Measurements from ENCODE around the gene TMEM164.

The TMEM164 gene

DNA sequence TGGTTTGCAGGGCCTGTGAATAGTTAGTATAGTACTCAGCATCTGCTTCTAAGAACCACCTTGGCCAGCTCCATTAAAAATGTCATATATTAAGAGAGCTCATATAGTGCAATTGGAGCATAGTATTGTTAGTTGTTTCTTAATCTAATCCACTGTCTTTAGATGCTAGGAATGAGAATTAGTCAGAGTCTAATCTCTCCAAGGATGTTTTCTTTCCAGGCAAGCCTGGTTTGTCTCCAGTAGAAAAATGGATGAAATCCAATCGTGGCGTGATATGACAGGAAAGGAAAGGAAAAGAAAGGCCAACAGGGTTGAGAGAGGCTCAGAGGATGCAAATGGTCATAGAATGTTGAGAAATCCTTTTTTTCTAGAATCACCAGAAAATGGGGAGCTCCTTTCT is 15.0 kb upstream of the TMEM164 start:
- H3K36me3 ChIP-seq (ENCODE audit: control insufficient read depth, insufficient read depth, low read length), result no peaks in the 10 kb centered on the region
- H3K27me3 ChIP-seq (ENCODE audit: control insufficient read depth, insufficient read depth, low read length), result peaks cover 5% of the 10 kb centered on the region; the same call in 1 of the 2 replicates
- H3K4me1 ChIP-seq (ENCODE audit: control insufficient read depth, insufficient read depth, low read length), result no peaks in the 10 kb centered on the region

DNA sequence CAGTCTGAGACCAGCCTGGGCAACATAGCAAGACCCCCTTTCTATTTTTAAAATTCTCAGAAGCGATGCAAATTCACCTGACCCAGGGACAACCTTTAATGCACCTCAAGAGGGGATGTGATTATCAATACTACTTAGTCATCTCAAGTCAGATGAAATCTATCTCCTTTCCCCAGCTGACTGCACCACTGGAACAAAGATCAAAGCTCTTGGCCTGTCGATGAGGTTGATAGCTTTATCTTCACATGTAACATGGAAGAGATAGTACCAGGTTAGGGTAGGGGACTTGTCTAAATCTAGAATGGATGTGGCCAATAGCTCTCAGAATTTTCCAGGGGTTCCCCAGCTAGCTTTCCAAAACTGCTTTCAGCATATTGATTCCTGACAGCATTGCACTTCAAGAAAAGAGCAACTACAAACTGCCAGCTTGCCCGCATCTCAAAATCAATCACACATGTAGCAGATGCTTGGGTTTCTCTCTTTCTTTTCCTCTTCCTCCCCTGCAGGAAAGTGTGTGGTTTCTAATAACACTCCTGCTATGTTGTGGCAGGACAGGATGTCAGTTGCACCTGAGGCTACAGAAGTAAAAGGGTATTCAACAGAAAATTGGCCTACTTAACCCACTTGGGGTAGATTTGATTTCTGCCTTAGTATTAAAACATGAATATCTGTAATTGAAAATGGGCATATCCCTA is 12.2 kb upstream of the TMEM164 start:
- H3K4me3 ChIP-seq (ENCODE audit: low read depth, low read length), result no peak overlapping the region
- no peaks in the 10 kb centered on the region for H3K36me3 ChIP-seq (ENCODE audit: control insufficient read depth, insufficient read depth, low read length)
- peaks cover 5% of the 10 kb centered on the region; the same call in 1 of the 2 replicates for H3K27me3 ChIP-seq (ENCODE audit: control insufficient read depth, insufficient read depth, low read length)
- H3K9me3 ChIP-seq (ENCODE audit: control insufficient read depth, insufficient read depth, low read length), result no peaks in the 10 kb centered on the region
- H3K9ac ChIP-seq (ENCODE audit: low read depth, low read length), result no peak overlapping the region
- no peaks in the 10 kb centered on the region for H3K4me1 ChIP-seq (ENCODE audit: control insufficient read depth, insufficient read depth, low read length)
- no peak overlapping the region for H3K27ac ChIP-seq (ENCODE audit: low read depth, low read length)

More for the DNA sequence above, 15.0 kb upstream of the TMEM164 start:
- Histone ChIP-seq H3K4me3 (ENCODE audit: low read depth, low read length) (no peak overlapping the region), H3K9ac (ENCODE audit: low read depth, low read length) (no peak overlapping the region), H3K27ac (ENCODE audit: low read depth, low read length) (no peak overlapping the region), H3K9me3 (ENCODE audit: control insufficient read depth, insufficient read depth, low read length) (no peaks in the 10 kb centered on the region)

DNA sequence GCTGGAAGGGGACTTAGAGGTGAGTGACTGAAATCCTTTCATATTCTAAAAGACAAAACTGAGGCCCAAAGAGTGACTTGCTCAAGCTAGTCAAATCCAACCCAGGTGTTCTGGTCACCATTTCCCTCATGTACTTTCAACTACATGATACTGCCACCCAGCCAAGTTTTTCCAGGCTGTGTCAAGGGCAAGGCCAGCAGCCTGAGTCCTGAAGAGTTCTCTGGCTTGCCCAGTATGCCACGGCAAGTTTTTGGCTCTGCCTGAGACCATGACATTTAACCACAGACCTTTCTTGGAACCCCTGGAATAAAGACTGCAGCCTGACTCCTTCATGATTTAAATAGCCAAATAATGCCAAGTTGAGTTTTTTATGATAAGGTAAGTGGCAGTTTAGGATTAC is 10.7 kb upstream of the TMEM164 start:
- H3K4me3 ChIP-seq (ENCODE audit: low read depth, low read length), result no peak overlapping the region
- no peak overlapping the region for H3K9ac ChIP-seq (ENCODE audit: low read depth, low read length)
- no peak overlapping the region for H3K27ac ChIP-seq (ENCODE audit: low read depth, low read length)
- H3K9me3 ChIP-seq (ENCODE audit: control insufficient read depth, insufficient read depth, low read length), result no peaks in the 10 kb centered on the region
- H3K27me3 ChIP-seq (ENCODE audit: control insufficient read depth, insufficient read depth, low read length), result peaks cover 8% of the 10 kb centered on the region; the same call in 1 of the 2 replicates
- H3K4me1 ChIP-seq (ENCODE audit: control insufficient read depth, insufficient read depth, low read length), result no peaks in the 10 kb centered on the region
- no peaks in the 10 kb centered on the region for H3K36me3 ChIP-seq (ENCODE audit: control insufficient read depth, insufficient read depth, low read length)

- H3K27ac ChIP-seq (ENCODE audit: low read depth, low read length), result no peak overlapping the region
- H3K27me3 ChIP-seq (ENCODE audit: control insufficient read depth, insufficient read depth, low read length), result peaks cover 9% of the 10 kb centered on the region; the same call in 1 of the 2 replicates
- 0 out of 2 replicates have a peak, but pooled peaks cover 5% of the 10 kb centered on the region for H3K4me1 ChIP-seq (ENCODE audit: control insufficient read depth, insufficient read depth, low read length)
- no peak overlapping the region for H3K9ac ChIP-seq (ENCODE audit: low read depth, low read length)
- no peak overlapping the region for H3K4me3 ChIP-seq (ENCODE audit: low read depth, low read length)
- no peaks in the 10 kb centered on the region for H3K36me3 ChIP-seq (ENCODE audit: control insufficient read depth, insufficient read depth, low read length)
- no peaks in the 10 kb centered on the region for H3K9me3 ChIP-seq (ENCODE audit: control insufficient read depth, insufficient read depth, low read length)
These were observed 7.8 kb upstream of the TMEM164 start for GRCh38 chrX:109995155-109995554.

DNA sequence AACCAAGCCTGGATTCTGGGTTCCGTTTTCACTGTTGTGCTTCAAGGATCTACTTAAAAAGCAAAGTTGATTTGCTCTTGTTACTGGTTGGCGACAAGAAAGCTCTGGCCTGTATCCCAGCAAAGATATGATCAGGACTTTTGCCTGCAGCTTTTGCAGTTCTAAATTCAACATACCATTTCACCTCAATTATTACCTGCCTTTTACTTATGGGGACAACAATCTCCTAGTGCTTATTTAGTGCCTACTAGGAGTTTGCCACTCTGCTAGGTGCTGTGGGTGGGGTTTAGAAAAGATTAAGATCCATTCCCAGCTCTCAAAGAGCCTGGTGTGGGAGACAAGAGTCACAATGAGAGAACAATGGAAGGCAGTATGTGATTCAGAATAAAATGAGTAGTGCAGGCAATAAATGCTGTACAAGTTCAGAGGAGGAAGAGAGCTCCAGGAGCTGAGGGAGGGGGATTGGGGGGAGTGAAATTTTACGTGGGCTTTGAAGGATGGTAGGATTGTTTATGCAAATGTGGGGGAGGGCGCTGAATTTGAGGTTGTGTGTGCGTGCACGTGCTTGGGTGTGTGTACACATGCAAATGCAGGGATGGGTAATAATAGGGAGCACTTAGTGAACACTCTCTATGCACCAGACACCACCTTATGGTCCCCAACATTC is 5.0 kb upstream of the TMEM164 start:
- Histone ChIP-seq H3K9me3 (ENCODE audit: control insufficient read depth, insufficient read depth, low read length) (no peaks in the 10 kb centered on the region), H3K4me1 (ENCODE audit: control insufficient read depth, insufficient read depth, low read length) (peaks cover 9% of the 10 kb centered on the region; the same call in 1 of the 2 replicates), H3K4me3 (ENCODE audit: low read depth, low read length) (no peak overlapping the region), H3K36me3 (ENCODE audit: control insufficient read depth, insufficient read depth, low read length) (no peaks in the 10 kb centered on the region), H3K27ac (ENCODE audit: low read depth, low read length) (no peak overlapping the region), H3K9ac (ENCODE audit: low read depth, low read length) (no peak overlapping the region), H3K27me3 (ENCODE audit: control insufficient read depth, insufficient read depth, low read length) (peaks cover 20% of the 10 kb centered on the region)

DNA sequence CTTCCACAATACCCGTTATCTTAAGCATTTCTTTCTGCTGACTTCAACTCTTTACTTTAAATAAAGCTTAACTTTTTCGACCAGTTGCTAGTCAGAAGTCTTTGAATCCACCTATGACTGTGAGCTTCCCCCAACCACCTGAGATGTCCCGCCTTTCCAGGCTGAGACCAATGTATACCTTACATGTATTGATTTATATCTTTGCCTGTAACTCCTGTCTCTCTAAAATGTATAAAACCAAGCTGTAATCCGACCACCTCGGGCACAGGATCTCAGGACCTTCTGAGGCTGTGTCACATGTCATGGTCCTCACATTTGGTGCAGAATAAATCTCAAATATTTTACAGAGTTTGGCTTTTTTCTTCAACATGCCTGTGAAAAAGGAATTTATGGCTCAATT is 2.9 kb upstream of the TMEM164 start:
- Histone ChIP-seq H3K36me3 (ENCODE audit: control insufficient read depth, insufficient read depth, low read length) (no peaks in the 10 kb centered on the region), H3K4me1 (ENCODE audit: control insufficient read depth, insufficient read depth, low read length) (peaks cover 24% of the 10 kb centered on the region), H3K9me3 (ENCODE audit: control insufficient read depth, insufficient read depth, low read length) (no peaks in the 10 kb centered on the region), H3K27me3 (ENCODE audit: control insufficient read depth, insufficient read depth, low read length) (peaks cover 26% of the 10 kb centered on the region), H3K9ac (ENCODE audit: low read depth, low read length) (no peak overlapping the region), H3K27ac (ENCODE audit: low read depth, low read length) (no peak overlapping the region), H3K4me3 (ENCODE audit: low read depth, low read length) (no peak overlapping the region)

DNA sequence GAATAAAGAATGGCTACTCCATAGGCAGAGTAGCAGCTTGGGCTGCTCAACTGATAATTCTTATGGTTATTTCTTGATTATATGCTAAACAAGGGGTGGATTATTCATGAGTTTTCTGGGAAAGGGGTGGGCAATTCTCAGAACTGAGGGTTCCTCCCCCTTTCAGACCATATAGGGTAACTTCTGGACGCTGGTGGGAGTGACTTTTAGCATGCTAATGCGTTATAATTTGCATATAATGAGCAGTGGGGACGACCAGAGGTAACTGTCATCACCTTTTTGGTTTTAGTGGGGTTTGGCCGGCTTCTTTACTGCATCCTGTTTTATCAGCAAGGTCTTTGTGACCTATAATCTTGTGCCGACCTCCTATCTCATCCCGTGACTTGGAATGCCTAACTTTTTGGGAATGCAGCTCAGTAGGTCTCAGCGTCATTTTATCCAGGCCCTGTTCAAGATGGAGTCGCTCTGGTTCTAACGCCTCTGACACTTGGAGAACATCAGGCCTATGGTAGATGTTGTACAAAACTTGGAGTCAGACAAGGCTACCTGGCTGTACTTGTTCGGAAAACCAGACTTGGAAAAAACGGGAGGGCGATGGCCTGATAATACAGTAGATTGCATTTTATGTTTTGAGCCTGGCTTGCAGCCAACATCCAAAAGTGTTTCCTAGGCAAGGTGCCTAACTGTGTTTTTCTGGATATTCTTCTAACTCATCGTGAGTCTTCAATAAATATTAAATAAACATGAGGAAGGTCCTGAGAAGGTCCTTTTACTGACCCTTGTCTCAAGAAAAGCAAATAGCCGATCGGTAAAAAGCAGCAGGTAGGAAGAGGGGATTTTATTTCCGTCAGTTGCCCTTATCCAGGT is 1.8 kb upstream of the TMEM164 start:
- Histone ChIP-seq H3K9me3 (ENCODE audit: control insufficient read depth, insufficient read depth, low read length) (no peaks in the 10 kb centered on the region), H3K9ac (ENCODE audit: low read depth, low read length) (no peak overlapping the region), H3K36me3 (ENCODE audit: control insufficient read depth, insufficient read depth, low read length) (peaks cover 3% of the 10 kb centered on the region; the same call in 1 of the 2 replicates), H3K27ac (ENCODE audit: low read depth, low read length) (no peak overlapping the region), H3K4me3 (ENCODE audit: low read depth, low read length) (no peak overlapping the region), H3K27me3 (ENCODE audit: control insufficient read depth, insufficient read depth, low read length) (peaks cover 26% of the 10 kb centered on the region), H3K4me1 (ENCODE audit: control insufficient read depth, insufficient read depth, low read length) (peaks cover 24% of the 10 kb centered on the region)

DNA sequence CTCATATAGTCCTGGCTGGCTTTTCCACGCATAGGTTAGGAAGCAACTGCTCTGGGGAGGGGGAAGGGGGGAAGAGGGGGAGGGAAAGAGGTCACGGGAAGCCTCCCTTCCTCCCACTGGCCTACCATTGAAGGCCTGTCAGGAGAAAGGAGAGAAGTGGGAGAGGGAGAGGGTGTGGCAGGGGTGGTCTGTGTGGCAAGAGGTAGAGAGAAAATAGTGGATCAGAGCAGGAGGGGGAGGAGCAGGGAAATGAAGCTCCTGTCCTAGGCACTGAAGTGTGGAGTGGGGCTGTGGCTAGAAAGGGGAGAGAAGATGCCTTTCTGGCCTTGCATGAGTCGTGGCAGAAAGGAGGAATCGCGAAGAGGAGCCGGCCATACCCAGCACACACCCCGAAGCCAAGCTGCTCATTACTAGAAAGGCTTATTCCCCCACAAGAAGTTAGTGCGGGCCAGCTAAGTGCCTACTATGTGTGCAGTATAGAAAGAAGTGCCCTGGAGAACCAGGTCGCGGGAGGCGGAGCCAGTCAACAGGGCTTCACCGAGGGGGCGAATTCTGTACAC is 1.1 kb upstream of the TMEM164 start:
- H3K27ac ChIP-seq (ENCODE audit: low read depth, low read length), result no peak overlapping the region
- no peaks in the 10 kb centered on the region for H3K9me3 ChIP-seq (ENCODE audit: control insufficient read depth, insufficient read depth, low read length)
- H3K9ac ChIP-seq (ENCODE audit: low read depth, low read length), result 0 out of 2 replicates have a peak overlapping the region, but pooled peaks have one; percentile 46
- peak overlapping the region; percentile 90 for H3K4me3 ChIP-seq (ENCODE audit: low read depth, low read length)
- peaks cover 3% of the 10 kb centered on the region; the same call in 1 of the 2 replicates for H3K36me3 ChIP-seq (ENCODE audit: control insufficient read depth, insufficient read depth, low read length)
- H3K27me3 ChIP-seq (ENCODE audit: control insufficient read depth, insufficient read depth, low read length), result peaks cover 26% of the 10 kb centered on the region
- H3K4me1 ChIP-seq (ENCODE audit: control insufficient read depth, insufficient read depth, low read length), result peaks cover 24% of the 10 kb centered on the region

DNA sequence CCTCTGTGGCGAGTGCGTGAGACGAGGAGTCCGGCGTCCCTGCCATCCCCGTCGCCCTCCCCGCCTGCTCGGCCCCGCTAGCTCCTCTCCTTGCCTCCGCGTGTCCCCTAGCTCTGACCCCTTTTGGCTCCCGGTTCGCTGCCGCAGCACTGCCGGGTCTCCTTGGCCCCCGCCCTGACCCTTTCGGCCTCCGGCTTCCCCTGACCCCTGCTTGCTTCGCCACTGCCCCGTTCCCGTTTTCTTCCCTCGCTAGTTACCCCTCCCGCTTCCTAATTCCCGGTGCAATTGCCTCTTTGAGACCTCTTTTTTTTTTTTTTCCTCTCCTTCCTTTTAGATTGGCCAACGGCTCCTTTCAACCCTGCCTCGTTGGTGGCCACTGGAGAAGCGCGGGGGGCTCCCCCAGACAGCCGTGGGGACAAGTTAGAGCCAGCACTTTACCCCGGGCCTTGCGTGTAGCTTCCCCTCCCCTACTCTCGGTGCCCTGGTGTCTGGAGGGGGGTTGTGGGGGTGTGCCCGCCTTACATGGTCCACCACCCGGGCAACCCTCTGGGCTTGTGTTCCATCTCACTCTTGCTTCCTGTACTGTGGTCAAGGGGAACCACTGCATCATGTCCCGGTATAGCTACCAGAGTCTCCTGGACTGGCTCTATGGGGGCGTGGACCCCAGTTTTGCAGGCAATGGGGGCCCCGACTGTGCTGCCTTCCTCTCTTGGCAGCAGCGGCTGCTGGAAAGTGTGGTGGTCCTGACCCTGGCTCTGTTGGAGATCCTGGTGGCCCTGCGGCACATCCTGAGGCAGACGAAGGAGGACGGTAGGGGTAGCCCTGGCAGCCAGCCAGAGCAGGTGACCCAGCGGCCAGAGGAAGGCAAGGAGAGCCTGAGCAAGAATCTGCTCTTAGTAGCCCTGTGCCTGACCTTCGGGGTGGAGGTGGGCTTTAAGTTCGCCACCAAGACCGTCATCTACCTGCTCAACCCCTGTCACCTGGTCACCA is 548 bp downstream of the TMEM164 start:
- Histone ChIP-seq H3K36me3 (ENCODE audit: control insufficient read depth, insufficient read depth, low read length) (peaks cover 3% of the 10 kb centered on the region; the same call in 1 of the 2 replicates), H3K27me3 (ENCODE audit: control insufficient read depth, insufficient read depth, low read length) (peaks cover 24% of the 10 kb centered on the region), H3K9me3 (ENCODE audit: control insufficient read depth, insufficient read depth, low read length) (no peaks in the 10 kb centered on the region), H3K9ac (ENCODE audit: low read depth, low read length) (peak overlapping the region; percentile 70), H3K4me1 (ENCODE audit: control insufficient read depth, insufficient read depth, low read length) (peaks cover 19% of the 10 kb centered on the region), H3K4me3 (ENCODE audit: low read depth, low read length) (peak overlapping the region; percentile 90), H3K27ac (ENCODE audit: low read depth, low read length) (no peak overlapping the region)

DNA sequence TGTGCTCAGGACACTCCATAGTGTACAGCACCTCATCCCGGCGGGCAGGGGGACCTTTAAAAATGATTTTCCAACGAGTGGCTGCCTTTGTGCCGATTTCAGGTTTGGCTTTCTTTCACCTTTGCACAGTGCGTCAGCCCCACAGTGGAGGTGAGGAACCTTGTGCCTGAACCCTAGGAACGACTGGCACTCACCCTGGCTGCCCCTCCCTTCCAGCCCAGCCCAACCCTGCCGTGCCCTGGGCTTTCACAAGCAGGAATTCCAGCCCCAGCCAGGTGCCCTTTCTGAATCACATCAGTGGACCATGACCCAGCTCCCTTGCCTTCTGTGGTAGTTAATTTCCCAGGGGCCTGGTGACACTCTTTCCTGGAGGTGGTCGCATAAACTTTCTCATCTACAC is 1.3 kb downstream of the TMEM164 start:
- Histone ChIP-seq H3K27me3 (ENCODE audit: control insufficient read depth, insufficient read depth, low read length) (peaks cover 24% of the 10 kb centered on the region), H3K27ac (ENCODE audit: low read depth, low read length) (no peak overlapping the region), H3K36me3 (ENCODE audit: control insufficient read depth, insufficient read depth, low read length) (peaks cover 3% of the 10 kb centered on the region; the same call in 1 of the 2 replicates), H3K9me3 (ENCODE audit: control insufficient read depth, insufficient read depth, low read length) (no peaks in the 10 kb centered on the region), H3K4me1 (ENCODE audit: control insufficient read depth, insufficient read depth, low read length) (peaks cover 19% of the 10 kb centered on the region), H3K4me3 (ENCODE audit: low read depth, low read length) (peak overlapping the region; percentile 90; the same call in 1 of the 2 replicates), H3K9ac (ENCODE audit: low read depth, low read length) (no peak overlapping the region)

Measured in HUES48 (cell line).